ENCODE data around the gene NDUFB5.

NDUFB5 gene

DNA sequence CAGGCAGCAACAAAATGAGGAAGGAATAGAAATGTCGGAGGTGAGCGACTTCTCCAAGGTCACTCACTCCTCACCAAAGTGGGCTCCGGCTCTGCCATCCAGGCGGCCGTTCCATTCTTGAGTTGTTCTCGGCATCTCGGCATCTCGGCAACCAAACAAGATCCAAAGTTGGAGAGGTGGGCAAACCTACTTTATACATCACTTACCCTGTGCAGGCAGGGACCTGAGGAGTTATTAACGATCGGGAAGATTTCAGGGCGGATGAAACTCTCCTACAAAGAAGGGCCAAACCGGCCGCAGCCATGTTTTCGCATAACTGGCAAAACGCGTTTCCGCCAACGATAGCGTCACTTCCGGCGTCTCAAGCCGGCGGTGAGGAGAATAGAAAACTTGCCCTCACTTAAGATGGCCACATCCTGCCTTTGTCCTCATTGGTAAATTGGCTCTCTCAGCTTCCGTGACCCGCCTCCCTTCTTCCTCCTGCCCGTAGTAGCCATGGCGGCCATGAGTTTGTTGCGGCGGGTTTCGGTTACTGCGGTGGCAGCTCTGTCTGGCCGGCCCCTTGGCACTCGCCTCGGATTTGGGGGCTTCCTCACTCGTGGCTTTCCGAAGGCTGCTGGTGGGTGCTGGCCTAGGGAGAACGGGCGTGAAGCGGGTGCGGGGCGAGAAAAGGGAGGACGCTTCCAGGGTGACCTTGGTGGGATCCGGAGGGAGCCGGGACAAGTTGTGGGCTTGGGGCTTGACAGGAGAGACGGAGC is at the start of gene NDUFB5, which contains the start of gene MRPL47:
NDUFB5 (plus strand) TSS at position 474 of the 758 bp plus-strand sequence; CDS start at position 496, 22 bp downstream.
MRPL47 (minus strand) TSS at position 318 of the 758 bp plus-strand sequence; CDS start at position 304, 14 bp downstream.
- DNase-seq: peak; percentile 98

- DNase-seq: peak; percentile 74
Observed at GRCh38 chr3:179558742-179559364, 45.7 kb upstream of the NDUFB5 start.

GRCh38 chr3:179560791-179561190 is 43.8 kb upstream of the NDUFB5 start:
- DNase-seq: no peak

DNA sequence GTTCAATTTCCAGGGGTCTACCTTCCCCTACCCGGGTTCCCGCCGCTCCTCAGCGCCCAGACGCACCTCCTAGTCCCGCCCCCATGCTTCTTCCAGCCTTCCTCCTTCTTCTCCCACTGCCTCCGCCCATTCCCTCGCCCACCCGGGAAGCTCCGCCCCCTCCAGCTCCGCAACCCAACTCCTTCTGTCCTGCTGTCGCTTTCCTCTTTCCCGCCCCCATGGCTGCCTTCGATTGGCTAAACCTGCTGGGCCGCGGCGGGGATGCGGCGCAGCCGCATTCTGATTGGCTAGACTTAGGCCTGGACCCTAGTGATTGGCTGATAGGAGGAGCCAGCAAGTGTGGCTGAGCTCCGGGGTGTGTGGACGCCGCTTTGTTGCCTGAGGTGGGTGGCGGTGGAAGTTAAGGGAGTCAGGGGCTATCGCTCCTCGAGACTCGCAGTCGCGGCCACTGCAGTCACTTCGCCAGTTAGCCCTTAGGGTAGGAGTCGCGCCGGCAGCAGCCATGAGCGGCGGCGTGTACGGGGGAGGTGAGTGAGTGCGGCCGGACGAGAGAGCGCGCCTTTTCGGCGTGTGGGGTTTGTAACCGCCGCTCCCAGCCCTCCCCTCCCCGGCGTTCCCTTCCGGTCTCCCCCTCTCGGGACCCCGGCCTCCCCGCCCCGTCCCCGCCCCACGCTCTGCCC is 41.9 kb upstream of the NDUFB5 start, which contains the start of gene ACTL6A:
ACTL6A (plus strand) TSS at position 336 of the 680 bp plus-strand sequence; CDS start at position 503, 167 bp downstream.
- peak; percentile 99 for DNase-seq

- peak; percentile 10 for DNase-seq
Observed at GRCh38 chr3:179563271-179563783, 41.3 kb upstream of the NDUFB5 start.

GRCh38 chr3:179565496-179565895 is 39.1 kb upstream of the NDUFB5 start:
- no peak for DNase-seq

DNA sequence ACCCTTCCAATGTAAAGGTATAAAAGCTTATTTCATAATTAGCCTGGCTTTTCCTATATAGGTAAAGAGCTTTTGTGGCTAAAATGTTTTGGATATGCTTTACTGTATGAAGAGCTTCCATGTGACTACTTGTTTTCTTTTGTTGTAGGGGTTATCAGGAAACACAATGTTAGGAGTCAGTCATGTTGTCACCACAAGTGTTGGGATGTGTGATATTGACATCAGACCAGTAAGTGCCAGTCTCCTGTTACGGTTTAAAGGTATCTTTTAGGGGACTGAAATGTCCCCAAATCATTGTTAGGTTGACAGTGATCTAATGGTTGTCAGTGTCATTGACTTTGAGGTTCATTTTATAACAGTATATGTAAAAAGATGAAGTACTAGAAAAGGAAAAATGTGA is 23.6 kb upstream of the NDUFB5 start:
- DNase-seq: no peak

DNA sequence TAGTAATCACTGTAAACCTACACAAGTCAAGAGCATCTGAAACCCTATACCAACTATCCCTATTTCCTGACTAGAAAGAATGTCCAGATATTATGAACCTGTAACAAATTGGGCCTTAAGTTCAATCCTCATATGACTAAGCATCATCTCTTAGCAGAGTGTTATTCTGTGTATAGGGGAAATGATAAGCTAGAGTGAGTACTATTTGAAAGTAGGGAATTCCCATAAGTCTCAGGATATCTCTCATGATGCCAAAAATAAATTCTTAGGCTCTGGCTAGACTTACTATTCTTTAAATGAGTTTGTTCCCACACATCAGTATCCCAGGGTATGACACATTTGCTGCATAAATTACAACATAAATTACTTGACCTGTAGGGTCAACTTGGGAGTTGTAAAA is 15.5 kb upstream of the NDUFB5 start:
- DNase-seq: no peak

GRCh38 chr3:179590669-179591068 is 13.9 kb upstream of the NDUFB5 start:
- no peak for DNase-seq

DNA sequence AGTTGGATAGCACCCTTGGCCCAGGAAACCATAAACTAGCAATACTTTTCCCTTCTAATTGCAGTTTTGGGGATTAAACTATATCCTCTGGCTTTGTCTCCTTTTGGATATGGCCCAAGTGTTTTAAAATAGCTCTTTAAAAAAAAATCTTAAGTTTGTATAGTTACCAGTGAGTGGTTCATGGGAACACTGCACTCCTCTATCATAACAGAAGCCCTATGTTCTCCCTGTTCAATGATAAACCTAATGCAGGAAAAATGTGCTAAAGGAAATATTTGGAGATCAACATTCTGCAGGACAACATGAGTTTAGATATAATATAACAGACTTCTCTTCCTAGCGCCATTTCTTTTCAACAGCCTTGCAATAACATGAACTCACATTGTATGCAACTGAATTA is 13.3 kb upstream of the NDUFB5 start:
- DNase-seq: no peak

- no peak for DNase-seq
Observed at GRCh38 chr3:179599531-179599930, 5.1 kb upstream of the NDUFB5 start.

- DNase-seq: no peak
Observed at GRCh38 chr3:179603321-179603720, 1.3 kb upstream of the NDUFB5 start.

DNA sequence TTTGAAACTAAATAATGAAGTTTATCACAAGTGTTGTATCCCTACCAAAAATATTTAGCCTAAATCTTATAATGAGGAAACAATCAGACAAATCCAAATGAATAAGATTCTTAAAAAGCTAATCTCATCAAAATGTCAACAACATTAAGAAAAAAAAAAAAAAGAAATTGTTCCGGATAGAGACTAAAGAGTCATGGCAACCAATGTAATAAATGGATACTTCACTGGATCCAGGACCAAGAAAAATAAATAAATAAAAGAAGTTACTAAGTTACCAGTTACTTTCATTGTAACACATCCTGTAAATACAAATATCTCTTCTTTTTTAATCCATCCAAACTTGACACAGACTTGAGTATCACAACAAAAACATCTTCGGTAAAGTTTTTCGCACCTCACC is 763 bp upstream of the NDUFB5 start:
- no peak for DNase-seq

- DNase-seq: no peak
Observed at GRCh38 chr3:179606534-179607085, 2.0 kb downstream of the NDUFB5 start.

GRCh38 chr3:179608931-179609720 is 4.5 kb downstream of the NDUFB5 start:
- no peak for DNase-seq

- no peak for DNase-seq
Observed at GRCh38 chr3:179610066-179610465, 5.5 kb downstream of the NDUFB5 start.

- DNase-seq: no peak
Observed at GRCh38 chr3:179613807-179614206, 9.2 kb downstream of the NDUFB5 start.

DNA sequence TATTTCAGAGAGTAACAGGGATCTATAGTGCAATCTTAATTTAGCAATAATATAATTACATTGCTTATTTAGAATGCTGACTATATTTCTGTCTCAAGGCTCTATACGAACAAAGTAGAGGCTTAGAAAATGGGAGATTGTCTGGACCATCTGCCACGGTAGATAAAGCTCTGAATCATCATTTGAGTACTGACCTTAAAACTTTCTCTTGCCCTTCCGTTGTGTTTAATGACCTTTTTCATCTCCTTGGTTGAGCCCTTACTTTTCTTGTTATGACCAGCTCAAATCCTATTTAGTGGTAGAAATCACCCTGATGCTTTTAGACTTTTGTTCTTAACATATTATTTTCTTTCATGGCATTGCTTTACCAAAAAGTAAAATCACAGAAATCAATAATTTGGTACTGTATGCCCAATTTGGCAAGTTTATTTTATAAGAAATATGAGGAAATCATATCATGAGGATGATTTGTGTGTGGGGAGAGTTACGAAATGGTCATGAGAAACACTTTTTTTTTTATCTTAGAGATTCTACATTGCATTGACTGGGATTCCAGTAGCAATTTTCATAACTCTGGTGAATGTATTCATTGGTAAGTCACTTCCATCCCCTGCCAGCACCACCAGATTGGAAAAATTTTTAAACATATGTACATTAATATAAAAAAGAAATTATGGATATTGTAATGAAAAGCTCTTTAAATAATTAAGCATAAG is 11.0 kb downstream of the NDUFB5 start:
- DNase-seq: no peak

- DNase-seq: no peak
Observed at GRCh38 chr3:179622023-179622422, 17.4 kb downstream of the NDUFB5 start.

- no peak for DNase-seq
Observed at GRCh38 chr3:179624451-179624850, 19.9 kb downstream of the NDUFB5 start.

GRCh38 chr3:179630753-179631451 is 26.3 kb downstream of the NDUFB5 start:
- DNase-seq: no peak

Data from midbrain (tissue), 1 donor.